Choroid plexus epithelial cell (primary cell): ENCODE results near the gene DCD.

Experiments
- DNase-seq: peaks from one replicate; pipeline ENCODE4 v3.0.0-alpha.2; 2010; ENCODE audit warnings: low read depth
- H3K4me3 ChIP-seq: 2 replicates; pipeline ENCODE4 v1.5.1; 2011; ENCODE audit warnings: low read depth, mild to moderate bottlenecking, control low read depth, low read length, moderate library complexity
- TF ChIP-seq, protein P1 (sequence below): conservative IDR thresholded peaks from 2 replicates; pipeline ENCODE4 v1.5.1; 2011; ENCODE audit warnings: low read depth, mild to moderate bottlenecking, control low read depth, inconsistent platforms, low read length, moderate library complexity

The DCD gene

GRCh38 chr12:54663603-54664002, 15.4 kb upstream of the DCD start:
- no peak for DNase-seq
- TF ChIP-seq, protein P1, sequence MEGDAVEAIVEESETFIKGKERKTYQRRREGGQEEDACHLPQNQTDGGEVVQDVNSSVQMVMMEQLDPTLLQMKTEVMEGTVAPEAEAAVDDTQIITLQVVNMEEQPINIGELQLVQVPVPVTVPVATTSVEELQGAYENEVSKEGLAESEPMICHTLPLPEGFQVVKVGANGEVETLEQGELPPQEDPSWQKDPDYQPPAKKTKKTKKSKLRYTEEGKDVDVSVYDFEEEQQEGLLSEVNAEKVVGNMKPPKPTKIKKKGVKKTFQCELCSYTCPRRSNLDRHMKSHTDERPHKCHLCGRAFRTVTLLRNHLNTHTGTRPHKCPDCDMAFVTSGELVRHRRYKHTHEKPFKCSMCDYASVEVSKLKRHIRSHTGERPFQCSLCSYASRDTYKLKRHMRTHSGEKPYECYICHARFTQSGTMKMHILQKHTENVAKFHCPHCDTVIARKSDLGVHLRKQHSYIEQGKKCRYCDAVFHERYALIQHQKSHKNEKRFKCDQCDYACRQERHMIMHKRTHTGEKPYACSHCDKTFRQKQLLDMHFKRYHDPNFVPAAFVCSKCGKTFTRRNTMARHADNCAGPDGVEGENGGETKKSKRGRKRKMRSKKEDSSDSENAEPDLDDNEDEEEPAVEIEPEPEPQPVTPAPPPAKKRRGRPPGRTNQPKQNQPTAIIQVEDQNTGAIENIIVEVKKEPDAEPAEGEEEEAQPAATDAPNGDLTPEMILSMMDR = no peak

GRCh38 chr12:54662026-54662425, 13.9 kb upstream of the DCD start:
- H3K4me3 ChIP-seq = no peak overlapping the region
- TF ChIP-seq, protein P1 = no peak
- DNase-seq = no peak

More at GRCh38 chr12:54663603-54664002, 15.4 kb upstream of the DCD start:
- no peak overlapping the region for H3K4me3 ChIP-seq

DNA sequence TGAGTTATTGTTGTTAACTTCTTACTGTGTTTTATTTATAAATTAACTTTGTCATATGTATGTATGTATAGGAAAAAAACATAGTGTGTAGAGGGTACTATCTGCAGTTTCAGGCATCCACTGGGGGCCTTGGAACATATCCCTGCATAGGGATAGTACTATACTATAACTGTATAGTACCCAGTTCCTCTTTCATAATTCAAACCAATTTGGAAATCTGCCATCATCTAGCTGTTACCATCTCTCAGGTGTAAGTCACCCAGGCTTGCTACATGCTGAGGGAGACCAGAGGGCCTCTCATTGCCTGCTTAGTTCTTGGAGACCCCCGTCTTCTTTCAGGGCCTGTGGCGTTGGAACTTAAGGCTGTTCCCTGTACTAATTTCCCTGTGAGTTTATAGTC, 12.9 kb upstream of the DCD start:
- DNase-seq = no peak
- TF ChIP-seq, protein P1 = no peak
- H3K4me3 ChIP-seq = no peak overlapping the region

GRCh38 chr12:54660320-54660962, 12.3 kb upstream of the DCD start:
- TF ChIP-seq, protein P1 = no peak
- no peak for DNase-seq
- no peak overlapping the region for H3K4me3 ChIP-seq

DNA sequence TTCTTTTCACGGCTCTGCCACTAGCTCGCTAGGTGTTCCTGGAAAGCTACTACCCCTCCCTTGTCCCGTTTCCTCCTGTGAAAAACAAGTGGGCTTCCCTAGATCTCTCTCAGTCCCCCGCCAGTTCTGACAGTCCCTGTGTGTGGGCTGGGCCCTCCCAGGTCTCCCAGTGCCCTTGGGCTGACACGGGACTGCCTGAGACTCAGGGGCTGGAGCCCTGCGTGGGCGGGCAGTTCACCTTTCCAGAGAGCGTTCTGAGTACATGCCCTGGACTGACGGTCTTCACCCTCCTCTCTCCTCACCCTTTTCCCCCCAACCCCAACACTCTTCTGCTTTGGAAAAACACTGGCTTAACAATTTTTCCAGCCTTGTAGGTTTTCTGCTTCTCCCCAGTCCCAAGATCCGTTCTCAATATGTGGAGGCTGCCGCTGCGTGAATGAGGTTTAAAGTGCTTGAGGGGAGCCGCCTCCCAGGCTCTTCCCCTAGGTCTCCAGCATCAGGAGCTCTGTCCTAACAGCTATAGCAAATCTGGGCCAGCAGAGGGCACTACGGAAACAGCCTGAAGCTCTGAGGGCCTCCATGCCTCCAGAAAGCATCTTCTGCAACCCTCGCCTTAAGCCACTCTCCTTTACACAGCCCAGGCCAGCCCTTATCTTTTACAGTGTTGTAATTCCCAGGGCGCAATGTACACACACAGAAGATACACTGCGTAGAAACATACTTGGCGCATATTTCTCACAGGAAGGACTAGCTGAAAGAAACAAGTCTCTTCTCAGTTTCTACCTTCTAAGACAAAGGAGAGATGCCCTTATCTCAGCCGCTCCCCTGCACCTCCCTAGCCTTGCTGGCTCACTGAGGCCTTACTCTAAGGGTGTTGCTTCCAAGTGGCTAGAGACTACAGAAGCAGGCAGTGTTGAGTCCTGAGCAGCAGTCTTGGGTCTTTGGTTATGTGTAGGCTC, 10.4 kb upstream of the DCD start:
- peak; percentile 48 for DNase-seq
- TF ChIP-seq, protein P1 = peak; percentile 69
- no peak overlapping the region for H3K4me3 ChIP-seq

DNA sequence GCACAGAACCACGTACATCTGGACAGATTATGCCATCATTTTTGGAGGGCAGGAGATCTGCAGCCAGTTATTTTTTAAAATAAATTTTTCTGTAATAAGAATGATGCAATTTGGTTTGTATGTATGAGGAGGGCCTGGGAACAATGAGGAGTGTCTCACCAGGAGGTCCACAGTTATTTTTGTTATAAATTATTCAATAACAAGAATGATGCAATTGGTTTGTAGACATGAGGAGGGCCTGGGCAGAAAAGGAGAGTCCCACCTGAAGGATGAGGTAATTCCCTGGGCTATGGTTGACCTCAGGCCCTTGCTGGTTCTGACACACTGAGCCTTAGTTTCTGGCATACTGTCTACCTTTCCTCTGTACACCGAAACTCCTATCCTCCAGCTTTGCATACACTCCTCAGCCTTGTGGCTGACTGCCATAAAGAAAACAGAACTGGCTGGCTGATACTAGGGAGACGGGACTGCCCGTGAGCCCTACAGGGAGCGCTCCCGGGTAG, 9.0 kb upstream of the DCD start:
- TF ChIP-seq, protein P1 = no peak
- H3K4me3 ChIP-seq = no peak overlapping the region
- peak; percentile 4 for DNase-seq
